Fibroblast of mammary gland (primary cell): Measurements from ENCODE around the gene SH3GLB2.

Experiments used
- DNase-seq: peaks from one replicate; pipeline ENCODE4 v3.0.0-alpha.2; 2010; ENCODE audit warnings: low read depth
- H3K4me3 ChIP-seq: 2 replicates; pipeline ENCODE4 v1.5.1; 2011; ENCODE audit warnings: low read depth, mild to moderate bottlenecking, low read length, moderate library complexity; ENCODE audit not compliant: control insufficient read depth
- TF ChIP-seq, protein P1 (sequence below): conservative IDR thresholded peaks from 2 replicates; pipeline ENCODE4 v1.5.1; 2011; ENCODE audit warnings: low read depth, low read length, inconsistent platforms; ENCODE audit not compliant: control insufficient read depth, insufficient read depth

The SH3GLB2 gene

DNA sequence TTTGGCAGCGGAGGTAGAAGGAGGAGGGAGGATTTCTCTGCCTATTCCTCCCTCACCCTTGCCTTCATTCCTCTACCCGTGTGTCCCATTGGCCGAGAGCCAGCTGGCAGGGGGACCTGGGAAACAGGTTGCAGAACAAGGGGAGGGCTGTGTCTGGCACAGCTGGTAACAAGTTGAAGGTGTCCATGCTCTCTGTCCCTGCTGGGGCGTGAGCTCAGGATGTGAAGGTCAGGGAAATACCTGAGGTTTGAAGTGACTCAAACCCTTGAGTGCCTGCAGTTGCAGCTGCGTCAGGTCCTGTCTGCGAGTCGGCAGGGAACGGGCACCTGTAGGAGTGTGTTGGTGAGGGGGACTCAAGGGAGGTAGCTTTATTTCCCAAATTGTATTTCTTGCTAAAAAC is 24.5 kb upstream of the SH3GLB2 start:
- DNase-seq = no peak
- no peak overlapping the region for H3K4me3 ChIP-seq
- TF ChIP-seq, protein P1, sequence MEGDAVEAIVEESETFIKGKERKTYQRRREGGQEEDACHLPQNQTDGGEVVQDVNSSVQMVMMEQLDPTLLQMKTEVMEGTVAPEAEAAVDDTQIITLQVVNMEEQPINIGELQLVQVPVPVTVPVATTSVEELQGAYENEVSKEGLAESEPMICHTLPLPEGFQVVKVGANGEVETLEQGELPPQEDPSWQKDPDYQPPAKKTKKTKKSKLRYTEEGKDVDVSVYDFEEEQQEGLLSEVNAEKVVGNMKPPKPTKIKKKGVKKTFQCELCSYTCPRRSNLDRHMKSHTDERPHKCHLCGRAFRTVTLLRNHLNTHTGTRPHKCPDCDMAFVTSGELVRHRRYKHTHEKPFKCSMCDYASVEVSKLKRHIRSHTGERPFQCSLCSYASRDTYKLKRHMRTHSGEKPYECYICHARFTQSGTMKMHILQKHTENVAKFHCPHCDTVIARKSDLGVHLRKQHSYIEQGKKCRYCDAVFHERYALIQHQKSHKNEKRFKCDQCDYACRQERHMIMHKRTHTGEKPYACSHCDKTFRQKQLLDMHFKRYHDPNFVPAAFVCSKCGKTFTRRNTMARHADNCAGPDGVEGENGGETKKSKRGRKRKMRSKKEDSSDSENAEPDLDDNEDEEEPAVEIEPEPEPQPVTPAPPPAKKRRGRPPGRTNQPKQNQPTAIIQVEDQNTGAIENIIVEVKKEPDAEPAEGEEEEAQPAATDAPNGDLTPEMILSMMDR = no peak

GRCh38 chr9:129042016-129042415 is 13.9 kb upstream of the SH3GLB2 start:
- TF ChIP-seq, protein P1 = no peak
- H3K4me3 ChIP-seq = no peak overlapping the region
- DNase-seq = no peak

DNA sequence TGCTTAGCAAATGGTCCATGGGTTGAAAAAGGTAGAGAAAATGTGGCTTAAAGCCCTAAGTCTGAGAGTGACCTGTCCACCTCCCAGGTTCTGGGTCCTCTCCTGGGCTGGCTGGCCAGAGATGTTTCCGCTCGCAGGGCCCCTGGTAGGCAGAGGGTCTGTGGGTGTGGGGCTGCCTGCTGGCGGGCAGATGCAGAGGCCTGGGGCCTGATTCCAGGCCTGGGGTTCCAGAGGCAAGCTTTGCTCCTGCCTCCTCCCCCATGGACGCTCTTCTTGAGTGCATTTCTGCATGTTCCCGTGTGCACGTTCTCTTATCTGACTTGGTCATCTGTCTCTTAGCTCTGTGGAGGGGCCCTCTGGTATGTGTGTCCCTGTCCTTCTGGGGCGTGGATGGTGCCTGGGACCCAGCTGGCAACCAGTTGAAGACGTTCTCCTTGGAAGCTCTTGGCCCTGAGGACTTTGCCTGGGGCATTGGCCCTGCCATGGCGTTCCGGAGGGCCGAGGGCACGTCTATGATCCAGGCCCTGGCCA is 12.0 kb upstream of the SH3GLB2 start:
- no peak for DNase-seq
- TF ChIP-seq, protein P1 = no peak
- no peak overlapping the region for H3K4me3 ChIP-seq

DNA sequence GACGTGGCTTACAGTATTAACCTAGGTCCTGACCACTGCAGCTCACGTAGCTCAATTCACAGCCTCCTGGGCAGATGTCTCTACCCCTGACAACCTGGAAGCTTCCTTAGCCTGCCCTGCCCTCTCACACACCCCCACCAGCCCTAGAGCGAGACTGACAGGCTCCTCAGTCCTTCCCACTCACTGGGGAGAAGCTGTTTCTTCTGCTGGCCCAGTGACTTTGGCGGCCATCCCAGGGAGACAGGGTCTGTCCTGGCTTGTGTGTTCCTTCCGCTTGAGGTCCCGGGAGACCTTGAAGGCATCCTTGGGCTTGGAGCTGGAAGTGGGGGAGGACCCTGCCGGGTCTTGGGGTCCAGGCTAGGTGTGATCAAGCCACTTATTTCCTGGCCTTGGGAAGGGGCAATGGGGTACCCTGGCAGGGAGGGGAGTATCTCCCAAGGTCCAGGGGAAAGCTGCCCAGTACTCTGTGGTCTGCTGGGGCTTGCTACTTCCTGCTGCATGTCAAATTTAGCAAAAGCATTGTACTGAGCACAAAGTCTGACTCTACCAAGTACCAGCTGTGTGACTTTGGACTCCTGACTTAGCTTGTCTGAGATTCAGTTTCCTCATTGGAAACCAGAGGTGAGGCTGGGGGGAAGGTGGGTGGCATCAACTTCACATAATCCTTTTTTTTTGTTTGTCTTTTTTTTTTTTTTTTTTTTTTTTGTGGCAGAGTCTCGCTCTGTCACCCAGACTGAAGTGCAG is 10.2 kb upstream of the SH3GLB2 start:
- TF ChIP-seq, protein P1 = no peak
- DNase-seq = no peak
- H3K4me3 ChIP-seq = peak overlapping the region; percentile 94

DNA sequence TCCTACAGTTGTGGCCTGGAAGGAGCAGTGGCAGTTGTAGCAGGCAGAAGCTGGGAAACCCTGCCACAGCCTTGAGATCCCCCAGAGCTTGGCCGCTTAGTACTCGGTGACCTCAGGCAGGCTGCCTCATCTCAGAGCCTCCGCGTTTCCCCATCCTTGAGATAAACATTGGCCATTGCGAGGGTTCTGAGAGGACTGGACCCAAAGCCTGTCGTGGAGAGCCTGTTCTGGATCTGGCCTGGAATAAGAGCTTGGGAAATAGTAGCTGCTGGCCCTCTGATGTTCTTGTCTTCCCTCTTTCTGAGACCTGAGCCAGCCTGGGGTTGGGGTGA is 9.6 kb upstream of the SH3GLB2 start:
- TF ChIP-seq, protein P1 = no peak
- DNase-seq = no peak
- H3K4me3 ChIP-seq = peak overlapping the region; percentile 94

- peak overlapping the region; percentile 94 for H3K4me3 ChIP-seq
- TF ChIP-seq, protein P1 = no peak
- no peak for DNase-seq
Observed at GRCh38 chr9:129036923-129037766, 9.0 kb upstream of the SH3GLB2 start.
